Activated CD8-positive, alpha-beta memory T cell treated with anti-CD3 and anti-CD28 coated beads for 36 hours (primary cell): ENCODE measurements around the gene SLC39A3. TPM values are rescaled to one million over a fixed set of nuclear protein-coding genes. Genes with fewer than 3 reads are reported as not detected.

ENCODE experiments used
- CTCF ChIA-PET: fragments of 350-600 bp; sonication (Branson Sonifier 250); formaldehyde crosslinking; loops from one replicate; lab custom pipeline; 2021; ENCODE audit warnings: antibody characterized with exemption; lab: Charles Lee
- POLR2A ChIA-PET: fragments of 350-600 bp; sonication (Branson Sonifier 250); formaldehyde crosslinking; loops from one replicate; lab custom pipeline; 2021; ENCODE audit warnings: antibody characterized with exemption; lab: Charles Lee
- total RNA-seq, 2 experiments: library from RNA; stranded (reverse); gene quantifications; one replicate each; pipeline ENCODE4 v1.2.3, GENCODE V29; 2021

SLC39A3 gene
- 10 to 100 TPM; 50.8 to 57.4 TPM for total RNA-seq

- POLR2A ChIA-PET: no interaction called here
- CTCF ChIA-PET: interaction anchor here (0.8 to 1.4 kb wide), 2 partner anchors 10 to 91 kb away, joined by 3 to 5 read pairs; no protein-coding TSS in a partner anchor
These were observed at the start of gene SLC39A3 for GRCh38 chr19:2739602-2740313. Gene SLC39A3, minus strand, starts transcription at chr19:2740017. Its CDS starts 2,760 bp downstream, at chr19:2737257.

- CTCF ChIA-PET: interaction anchor here (0.8 to 1.1 kb wide), 2 partner anchors 32 to 50 kb away, joined by 3 read pairs; partner anchors contain the start of gene ZNF554
- POLR2A ChIA-PET: no interaction called here
These were observed 48.4 kb upstream of the SLC39A3 start for GRCh38 chr19:2788237-2788636.

- CTCF ChIA-PET: interaction anchor here (0.6 to 0.7 kb wide), 2 partner anchors 71 to 1806 kb away, joined by 3 to 4 read pairs; no protein-coding TSS in a partner anchor
These were observed 47.3 kb upstream of the SLC39A3 start for GRCh38 chr19:2787115-2787514.

GRCh38 chr19:2785244-2785997 lies 45.6 kb upstream of the SLC39A3 start, which contains the start of gene THOP1:
Gene THOP1, plus strand, starts transcription at chr19:2785503. Its CDS starts 160 bp downstream, at chr19:2785663.
- POLR2A ChIA-PET: interaction anchor here (0.6 kb wide), 1 partner anchor 1202 kb away, joined by 7 read pairs; no protein-coding TSS in a partner anchor

More at GRCh38 chr19:2787115-2787514, 47.3 kb upstream of the SLC39A3 start:
- POLR2A ChIA-PET: no interaction called here

GRCh38 chr19:2783781-2784145 lies 43.9 kb upstream of the SLC39A3 start:
- CTCF ChIA-PET: interaction anchor here (1.8 kb wide), 1 partner anchor 34 kb away, joined by 4 read pairs; no protein-coding TSS in a partner anchor
- POLR2A ChIA-PET: interaction anchor here (0.6 kb wide), 1 partner anchor 12 kb away, joined by 3 read pairs; no protein-coding TSS in a partner anchor

More at GRCh38 chr19:2785244-2785997, 45.6 kb upstream of the SLC39A3 start, which contains the start of gene THOP1:
- CTCF ChIA-PET: interaction anchor here (0.8 to 1.5 kb wide), 2 partner anchors 56 to 137 kb away, joined by 3 to 4 read pairs; partner anchors contain the start of gene ZNF555

GRCh38 chr19:2782936-2783780 lies 43.3 kb upstream of the SLC39A3 start, which contains the start of gene SGTA:
Gene SGTA, minus strand, starts transcription at chr19:2783273. Its CDS starts 14,205 bp downstream, at chr19:2769068.
- ChIA-PET POLR2A (no interaction called here), CTCF (interaction anchor here (1.8 kb wide), 1 partner anchor 34 kb away, joined by 4 read pairs; no protein-coding TSS in a partner anchor)

GRCh38 chr19:2782329-2782935 lies 42.6 kb upstream of the SLC39A3 start:
- ChIA-PET POLR2A (no interaction called here), CTCF (interaction anchor here (0.8 to 1.8 kb wide), 2 partner anchors 33 to 37 kb away, joined by 3 to 4 read pairs; no protein-coding TSS in a partner anchor)

- CTCF ChIA-PET: no interaction called here
These were observed 40.5 kb upstream of the SLC39A3 start for GRCh38 chr19:2780284-2780683.

GRCh38 chr19:2779121-2779740 lies 39.4 kb upstream of the SLC39A3 start:
- CTCF ChIA-PET: no interaction called here
- POLR2A ChIA-PET: no interaction called here

More at GRCh38 chr19:2780284-2780683, 40.5 kb upstream of the SLC39A3 start:
- POLR2A ChIA-PET: no interaction called here

- ChIA-PET CTCF (no interaction called here), POLR2A (interaction anchor here (0.6 kb wide), 1 partner anchor 8 kb away, joined by 3 read pairs; no protein-coding TSS in a partner anchor)
These were observed 38.3 kb upstream of the SLC39A3 start for GRCh38 chr19:2777952-2778683.

- POLR2A ChIA-PET: interaction anchor here (0.5 kb wide), 1 partner anchor 70 kb away, joined by 3 read pairs; no protein-coding TSS in a partner anchor
- CTCF ChIA-PET: no interaction called here
These were observed 36.0 kb upstream of the SLC39A3 start for GRCh38 chr19:2775556-2776430.

GRCh38 chr19:2774953-2775555 lies 35.2 kb upstream of the SLC39A3 start:
- ChIA-PET POLR2A (interaction anchor here (0.5 kb wide), 1 partner anchor 70 kb away, joined by 3 read pairs; no protein-coding TSS in a partner anchor), CTCF (no interaction called here)

- ChIA-PET CTCF (no interaction called here), POLR2A (no interaction called here)
These were observed 34.4 kb upstream of the SLC39A3 start for GRCh38 chr19:2774083-2774679.

GRCh38 chr19:2771786-2772674 lies 32.2 kb upstream of the SLC39A3 start:
- ChIA-PET CTCF (no interaction called here), POLR2A (no interaction called here)
